GM19240 (cell line): ENCODE data around the gene KRT3.

Experiments
- DNase-seq: peaks from one replicate; pipeline ENCODE4 v3.0.0; 2011; ENCODE audit warnings: low spot score; ENCODE audit not compliant: insufficient read length

KRT3 gene

DNA sequence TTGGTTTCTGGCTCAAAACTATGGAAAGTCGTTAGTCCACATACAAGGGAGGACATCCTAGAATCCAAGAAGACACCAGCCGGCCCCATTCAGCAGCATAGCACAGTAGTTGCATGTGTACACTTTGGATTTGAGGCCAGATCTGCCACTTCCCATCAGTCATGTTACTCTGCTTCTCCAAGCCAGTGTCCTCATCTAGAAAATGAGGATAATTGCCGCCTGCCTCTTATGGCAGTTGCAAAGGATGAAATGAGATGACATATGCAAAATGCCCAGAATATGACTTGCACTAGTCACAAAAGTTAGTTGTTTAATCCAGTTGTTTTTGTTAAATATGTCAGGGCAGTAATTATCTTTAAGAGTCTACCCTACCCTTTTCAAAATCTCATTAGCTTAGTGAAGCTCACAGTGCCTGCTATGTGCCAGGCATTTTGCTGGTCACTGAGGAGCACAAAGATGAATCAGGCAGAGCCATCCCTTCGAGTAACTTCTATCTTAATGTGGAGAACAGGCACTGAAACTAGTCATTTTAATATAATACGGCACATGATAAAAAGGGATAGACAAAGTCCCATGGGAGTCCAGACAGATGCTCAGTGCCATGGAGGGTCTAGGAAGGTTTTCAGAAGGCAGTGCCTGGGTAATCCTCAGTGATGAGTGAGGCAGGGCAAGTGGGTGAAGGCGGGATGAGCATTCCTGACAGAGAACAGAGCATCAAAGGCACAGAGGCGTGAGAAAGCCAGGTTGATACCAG is 12.2 kb downstream of the KRT3 start:
- DNase-seq: no peak

DNA sequence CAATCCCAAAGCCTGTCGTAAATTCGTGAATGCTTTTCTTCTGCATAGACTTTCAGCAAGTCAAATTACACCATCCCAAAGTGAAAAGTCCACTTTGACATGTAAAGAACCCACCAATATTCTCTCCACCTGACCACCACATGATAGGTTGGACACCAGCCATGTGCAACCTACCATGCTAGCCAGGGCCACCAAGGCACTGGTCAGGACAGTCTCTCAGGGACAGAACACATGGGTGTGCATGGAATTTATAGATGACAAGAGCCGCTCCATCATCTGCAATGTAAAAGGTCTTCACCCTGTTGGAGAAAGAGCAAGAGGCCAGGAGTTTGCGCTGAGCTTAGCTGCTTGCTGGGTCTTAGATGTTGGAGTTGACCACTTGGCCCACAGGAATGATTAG is 13.4 kb downstream of the KRT3 start:
- DNase-seq: no peak

DNA sequence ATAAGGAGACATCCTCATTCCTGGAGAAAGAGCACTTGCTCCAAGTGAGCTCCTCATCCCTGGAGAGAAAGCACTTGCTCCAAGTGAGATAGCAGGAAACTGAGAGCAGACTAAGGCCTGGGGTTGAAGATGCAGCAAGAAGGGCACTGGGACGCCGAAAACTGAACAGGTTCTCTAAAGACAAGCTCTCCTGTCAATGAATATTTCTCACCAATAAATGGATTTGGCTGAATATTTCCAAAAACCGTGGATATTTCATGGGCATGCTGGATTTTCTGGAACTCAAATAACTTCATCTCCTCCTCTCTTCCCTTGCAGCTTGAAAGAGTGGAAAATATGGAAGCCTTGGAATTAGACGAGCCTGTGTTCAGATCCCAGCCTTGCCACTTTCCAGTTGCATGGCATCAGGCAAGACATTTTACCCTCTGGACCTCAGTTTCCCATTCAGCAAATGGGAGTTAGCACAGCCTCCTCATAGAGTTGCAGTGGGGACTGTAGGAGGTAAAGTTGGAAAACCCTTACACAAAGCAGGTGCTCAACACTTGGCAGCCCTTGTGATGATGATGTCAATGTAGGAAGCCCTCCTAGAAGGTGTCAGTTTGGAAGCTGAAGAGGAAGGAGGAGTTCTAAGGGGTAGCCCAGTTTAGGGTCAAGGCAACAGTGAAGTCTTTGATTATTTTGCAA is 14.4 kb downstream of the KRT3 start:
- no peak for DNase-seq

- DNase-seq: no peak
These were observed 16.0 kb downstream of the KRT3 start for GRCh38 chr12:52779914-52780313.

DNA sequence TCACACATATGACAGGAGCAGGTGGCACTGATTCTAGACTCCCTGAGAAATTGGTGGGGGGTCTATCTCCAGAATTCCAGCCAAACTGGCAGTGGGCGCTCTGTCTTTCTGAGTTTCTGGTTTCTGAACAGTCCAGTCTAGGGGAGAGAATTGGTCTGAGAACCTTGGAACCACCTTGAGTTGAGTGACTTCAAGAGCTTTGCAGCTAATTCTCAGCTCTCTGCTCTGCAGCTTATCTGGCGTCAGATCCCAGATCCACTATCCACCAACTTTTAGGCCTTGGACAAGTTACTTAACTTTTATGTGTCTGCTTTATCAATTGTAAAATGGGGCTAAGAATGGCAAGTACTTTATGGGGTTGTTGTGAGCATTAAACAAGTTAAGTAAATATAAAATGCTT is 17.1 kb downstream of the KRT3 start:
- no peak for DNase-seq

GRCh38 chr12:52777566-52777965 is 18.4 kb downstream of the KRT3 start:
- DNase-seq: no peak

DNA sequence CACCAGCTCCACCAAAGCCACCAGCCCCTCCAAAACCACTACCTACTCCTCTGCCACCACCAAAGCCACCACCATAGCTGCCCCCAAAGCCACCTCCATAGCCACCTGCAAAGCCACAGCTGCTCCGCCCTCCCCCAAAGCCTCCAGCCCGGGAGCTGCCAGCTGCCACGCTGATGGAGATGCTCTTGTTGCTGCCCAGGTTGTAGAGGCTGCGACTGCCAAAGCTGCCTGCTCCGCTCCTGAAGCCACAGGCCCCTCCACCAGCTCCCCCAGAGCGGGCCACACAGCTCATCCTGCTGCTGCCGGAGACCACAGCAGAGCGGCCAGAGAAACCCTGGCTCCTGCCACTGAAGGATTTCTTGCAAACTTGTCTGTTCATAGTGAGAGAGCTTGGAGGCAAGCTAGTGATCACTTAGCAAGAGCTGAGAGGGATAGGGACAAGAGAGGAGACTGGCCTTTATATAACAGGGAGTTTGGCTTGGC is 19.0 kb downstream of the KRT3 start, which contains the start of gene KRT76:
TSS of gene KRT76 (minus strand) at position 433 of the 483 bp plus-strand sequence. CDS start at position 379, 54 bp downstream.
- DNase-seq: no peak

DNA sequence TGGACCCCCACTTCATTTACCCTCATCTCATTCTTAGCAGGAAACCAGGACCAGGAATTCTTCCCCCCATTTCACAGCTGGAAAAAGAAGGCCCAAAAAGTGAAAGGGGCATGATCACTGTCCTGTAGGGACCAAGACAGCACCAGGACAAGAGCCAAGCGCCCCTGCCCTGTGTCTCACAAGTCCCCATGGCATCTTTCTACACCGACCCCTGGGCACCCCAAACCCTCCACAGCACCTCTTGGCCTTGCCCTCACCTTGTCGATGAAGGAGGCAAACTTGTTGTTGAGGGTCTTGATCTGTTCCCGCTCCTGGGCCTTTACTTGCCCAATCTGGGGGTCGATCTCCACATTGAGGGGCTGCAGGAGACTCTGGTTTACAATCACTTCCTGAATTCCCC is 19.5 kb downstream of the KRT3 start:
- DNase-seq: no peak

- DNase-seq: no peak
These were observed 21.2 kb downstream of the KRT3 start for GRCh38 chr12:52774629-52775250.

DNA sequence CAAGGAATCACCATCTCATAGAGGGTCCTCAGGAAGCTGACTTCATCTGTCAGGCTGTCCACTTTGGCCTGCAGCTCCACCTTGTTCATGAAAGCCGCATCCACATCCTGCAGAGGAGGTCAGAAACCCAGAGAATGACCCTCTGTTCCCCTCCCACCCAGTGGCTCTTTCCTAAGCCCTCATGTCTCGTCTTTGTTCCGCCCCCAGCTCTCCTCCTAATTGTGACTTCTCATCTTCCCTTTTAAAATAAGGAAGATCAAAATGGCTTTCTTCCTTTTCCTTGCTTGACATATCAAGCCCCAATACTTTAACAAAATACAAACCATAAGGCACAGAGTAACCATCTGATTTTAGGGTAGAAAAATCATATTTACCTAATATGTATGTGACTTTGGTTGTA is 23.1 kb downstream of the KRT3 start:
- no peak for DNase-seq

DNA sequence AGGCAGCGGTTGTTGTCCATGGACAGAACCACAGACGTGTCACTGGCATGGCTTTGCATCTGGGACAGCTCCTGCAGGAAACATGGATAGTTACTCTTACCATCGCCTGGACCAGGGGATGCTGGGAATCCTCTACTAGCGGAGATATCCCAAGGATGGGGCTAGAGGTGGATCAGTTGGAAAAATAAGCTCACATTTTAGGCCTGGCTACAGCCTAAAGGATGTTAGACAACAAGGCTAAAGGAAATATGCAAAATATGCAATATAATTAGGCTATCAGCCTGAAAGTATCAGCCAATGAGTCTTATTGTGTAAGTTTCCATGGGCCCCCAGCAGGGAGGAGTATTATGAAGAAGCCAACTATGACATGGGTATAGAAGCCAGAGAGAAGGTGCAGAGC is 23.7 kb downstream of the KRT3 start:
- no peak for DNase-seq

DNA sequence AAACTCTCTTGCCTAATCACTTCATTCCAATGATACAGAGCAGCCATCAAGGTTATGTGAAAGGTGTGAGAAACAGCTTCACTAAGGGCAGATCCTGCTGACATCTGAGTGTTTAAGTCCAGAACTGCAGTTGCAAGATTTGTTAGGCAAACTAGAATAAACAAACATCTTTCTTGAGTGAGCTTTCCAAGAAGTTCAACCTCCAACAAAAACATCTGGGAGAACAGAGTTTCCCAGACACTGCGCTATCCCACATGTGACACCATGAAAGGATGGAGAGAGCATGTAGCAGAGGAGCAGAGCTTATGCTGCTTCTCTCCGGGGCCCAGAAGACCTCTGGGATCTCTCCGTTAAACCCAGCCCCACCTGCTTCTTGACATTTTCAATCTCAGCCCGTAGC is 24.4 kb downstream of the KRT3 start:
- no peak for DNase-seq

DNA sequence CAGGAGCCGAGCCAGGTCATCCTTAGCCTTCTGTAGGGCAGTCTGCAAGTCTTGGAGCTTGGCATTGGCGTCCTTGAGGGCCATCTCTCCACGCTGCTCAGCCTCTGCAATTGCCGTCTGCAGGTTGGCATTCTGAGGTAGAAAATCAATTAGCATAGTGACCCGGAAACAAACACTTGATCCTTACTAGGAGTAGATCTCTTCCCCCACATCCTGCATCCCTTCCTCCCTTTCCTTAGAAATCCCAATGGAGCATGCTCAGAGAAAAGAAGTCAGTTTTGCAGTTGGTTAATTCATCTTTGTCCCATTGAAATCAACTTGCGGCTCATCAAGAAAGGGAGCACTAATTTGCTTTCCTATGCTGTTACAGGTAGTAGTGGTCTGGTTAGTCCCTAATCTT is 24.8 kb downstream of the KRT3 start:
- no peak for DNase-seq

- no peak for DNase-seq
These were observed 26.0 kb downstream of the KRT3 start for GRCh38 chr12:52769946-52770345.

- DNase-seq: no peak
These were observed 26.6 kb downstream of the KRT3 start for GRCh38 chr12:52769354-52769753.

GRCh38 chr12:52768479-52769200 is 27.3 kb downstream of the KRT3 start:
- DNase-seq: no peak

DNA sequence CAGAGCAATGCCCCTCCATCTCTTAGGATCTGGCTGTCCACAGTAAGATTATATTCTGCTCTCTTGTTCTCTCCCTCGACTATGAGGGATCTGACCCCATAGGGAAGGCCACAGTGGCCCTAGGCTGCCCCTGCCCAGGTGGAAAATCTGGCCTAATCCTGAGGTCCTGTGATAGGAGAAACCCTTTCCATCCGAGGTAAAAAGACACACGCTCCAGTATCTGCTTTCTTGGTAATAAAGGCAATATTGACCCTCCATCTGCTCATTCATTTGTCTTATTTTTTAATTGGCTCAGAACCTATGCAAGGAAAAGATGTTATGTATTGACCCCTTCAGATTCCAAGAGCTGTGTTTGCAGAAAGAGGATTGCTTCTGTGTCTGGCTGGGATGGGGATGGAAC is 28.5 kb downstream of the KRT3 start:
- DNase-seq: no peak

- DNase-seq: no peak
These were observed 28.9 kb downstream of the KRT3 start for GRCh38 chr12:52767020-52767379.

GRCh38 chr12:52766351-52767019 is 29.4 kb downstream of the KRT3 start:
- DNase-seq: no peak

GRCh38 chr12:52765702-52766101 is 30.2 kb downstream of the KRT3 start:
- no peak for DNase-seq

GRCh38 chr12:52763991-52764390 is 31.9 kb downstream of the KRT3 start:
- DNase-seq: no peak
